ENCODE data around the gene SMARCB1.

Gene SMARCB1

DNA sequence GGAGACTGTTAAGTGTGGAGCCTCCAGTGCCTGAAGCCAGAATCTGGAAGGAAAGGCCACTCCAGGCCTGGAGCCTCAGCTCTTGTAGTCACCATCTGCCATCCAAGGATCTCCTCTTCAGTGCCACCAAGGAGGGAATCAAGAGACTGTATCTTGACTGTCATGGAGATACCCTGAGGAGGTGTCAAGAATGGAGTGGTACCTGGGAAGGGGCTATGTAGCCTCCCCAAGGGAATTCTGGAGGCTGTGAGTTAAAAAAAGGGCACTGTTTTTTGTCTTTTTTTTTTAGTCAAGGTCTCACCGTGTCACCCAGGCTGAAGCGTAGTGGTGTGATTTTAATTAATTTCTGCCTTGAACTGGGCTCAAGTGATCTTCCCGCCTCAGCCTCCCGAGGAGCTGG lies 27.2 kb upstream of the SMARCB1 start:
- Histone ChIP-seq H3K4me3 (ENCODE audit: low read depth in 1 of 2, low read length in 2 of 2) (no peak overlapping the region), H3K36me3 (ENCODE audit: control insufficient read depth in 1 of 2, insufficient read depth in 2 of 2, low read length in 2 of 2) (peaks cover 6 to 9% of the 10 kb centered on the region in 2 donors), H3K27ac (ENCODE audit: low read depth, low read length) (no peak overlapping the region), H3K4me1 (ENCODE audit: control insufficient read depth in 1 of 2, insufficient read depth in 2 of 2, low read length in 2 of 2) (peaks cover 10 to 11% of the 10 kb centered on the region in 2 donors), H3K27me3 (ENCODE audit: control insufficient read depth in 1 of 2, insufficient read depth in 2 of 2, low read length in 2 of 2) (no peaks in the 10 kb centered on the region), H3K9me3 (ENCODE audit: control insufficient read depth in 1 of 2, low read length in 2 of 2) (no peaks in the 10 kb centered on the region), H3K9ac (ENCODE audit: low read depth in 1 of 2, low read length in 2 of 2) (no peak overlapping the region)

DNA sequence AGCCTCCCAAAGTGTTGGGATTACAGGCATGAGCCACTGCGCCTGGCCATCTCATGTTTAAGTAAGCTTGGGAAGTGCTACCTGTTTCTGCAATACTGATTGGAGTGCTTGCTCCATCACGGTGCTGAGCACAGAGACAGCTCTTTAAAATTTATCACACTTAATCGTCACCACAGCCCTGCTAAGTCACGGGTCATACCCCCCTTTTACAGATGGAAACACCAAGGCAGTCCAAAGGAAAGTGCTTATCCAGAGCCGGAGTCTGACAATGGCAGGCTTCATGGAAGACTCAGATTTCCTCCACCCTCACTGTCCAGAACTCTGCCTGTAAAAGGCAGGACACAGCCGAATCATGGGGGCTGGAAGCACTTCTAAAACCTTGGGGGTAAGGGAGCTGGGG lies 26.7 kb upstream of the SMARCB1 start:
- Histone ChIP-seq H3K9ac (ENCODE audit: low read depth in 1 of 2, low read length in 2 of 2) (no peak overlapping the region), H3K27me3 (ENCODE audit: control insufficient read depth in 1 of 2, insufficient read depth in 2 of 2, low read length in 2 of 2) (no peaks in the 10 kb centered on the region), H3K4me3 (ENCODE audit: low read depth in 1 of 2, low read length in 2 of 2) (no peak overlapping the region), H3K9me3 (ENCODE audit: control insufficient read depth in 1 of 2, low read length in 2 of 2) (no peaks in the 10 kb centered on the region), H3K4me1 (ENCODE audit: control insufficient read depth in 1 of 2, insufficient read depth in 2 of 2, low read length in 2 of 2) (peaks cover 10 to 11% of the 10 kb centered on the region in 2 donors), H3K36me3 (ENCODE audit: control insufficient read depth in 1 of 2, insufficient read depth in 2 of 2, low read length in 2 of 2) (peaks cover 9 to 10% of the 10 kb centered on the region in 2 donors), H3K27ac (ENCODE audit: low read depth, low read length) (no peak overlapping the region)

DNA sequence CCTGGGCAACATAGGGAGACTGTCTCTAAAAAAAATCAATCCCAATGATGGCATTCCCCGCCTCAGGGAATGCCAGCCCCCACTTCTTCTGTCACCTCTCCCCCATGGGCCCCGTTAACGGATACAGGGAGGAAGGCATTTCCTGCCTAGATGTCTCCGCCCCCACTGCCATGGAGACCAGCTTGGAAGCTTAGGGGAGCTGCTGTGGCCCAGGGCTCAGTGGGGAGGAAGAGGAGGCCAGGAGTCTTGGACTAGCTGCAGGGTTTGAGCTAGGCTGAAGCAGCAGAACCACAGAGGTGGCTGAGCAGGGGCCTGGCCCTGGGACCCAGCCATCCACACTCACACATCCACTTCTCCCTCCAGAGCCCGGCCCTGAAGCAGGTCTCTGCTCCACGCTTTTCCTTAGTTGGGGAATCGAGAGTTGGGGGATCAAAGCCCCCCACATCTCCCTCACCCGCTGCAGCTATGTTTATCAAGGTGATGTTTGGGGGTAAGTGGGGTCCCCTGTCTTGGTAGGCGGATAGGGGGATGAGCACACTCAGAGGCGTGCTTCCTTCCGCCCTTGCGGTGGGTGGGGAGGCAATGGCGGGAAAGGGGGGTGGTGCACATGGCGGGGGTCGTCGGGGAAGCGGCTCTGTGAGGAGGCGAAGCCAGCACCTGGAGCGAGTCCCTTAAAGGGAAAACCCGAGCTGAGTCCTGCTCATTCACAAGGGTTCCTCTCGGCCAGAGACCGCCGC lies 23.8 kb upstream of the SMARCB1 start, which contains the start of gene C22orf15:
Gene C22orf15 (plus strand): TSS at position 149 of the 737 bp plus-strand sequence. CDS start 317 bp downstream, at position 466.
- H3K9ac ChIP-seq (ENCODE audit: low read depth in 1 of 2, low read length in 2 of 2): no peak within 1 kb of the TSS
- H3K27me3 ChIP-seq (ENCODE audit: control insufficient read depth in 1 of 2, insufficient read depth in 2 of 2, low read length in 2 of 2): no peaks in the 10 kb centered on the region
- peaks cover 9 to 19% of the 10 kb centered on the region in 2 donors for H3K36me3 ChIP-seq (ENCODE audit: control insufficient read depth in 1 of 2, insufficient read depth in 2 of 2, low read length in 2 of 2)
- peaks cover 18 to 25% of the 10 kb centered on the region in 2 donors for H3K4me1 ChIP-seq (ENCODE audit: control insufficient read depth in 1 of 2, insufficient read depth in 2 of 2, low read length in 2 of 2)
- H3K27ac ChIP-seq (ENCODE audit: low read depth, low read length): no peak within 1 kb of the TSS
- no peaks in the 10 kb centered on the region for H3K9me3 ChIP-seq (ENCODE audit: control insufficient read depth in 1 of 2, low read length in 2 of 2)
- peak within 1 kb of the TSS; percentile 19 to 45 for H3K4me3 ChIP-seq (ENCODE audit: low read depth in 1 of 2, low read length in 2 of 2)

DNA sequence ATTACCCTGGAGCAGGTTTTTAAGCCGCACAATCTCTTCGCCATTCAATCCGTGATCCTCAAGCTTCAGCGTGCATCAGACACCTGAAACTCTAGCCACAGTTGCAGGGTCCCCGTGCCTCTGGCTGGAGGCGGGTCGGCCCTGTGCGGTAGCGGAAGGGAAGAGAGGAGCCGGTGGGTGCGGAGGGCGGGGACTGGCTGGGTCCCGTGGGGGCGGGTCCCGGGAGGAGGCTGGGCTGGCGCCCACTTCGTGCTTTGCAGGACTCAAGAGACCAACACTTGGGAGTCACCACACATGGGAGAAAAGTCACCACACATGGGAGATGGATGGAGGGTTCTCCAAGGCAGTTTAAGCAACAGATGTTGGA lies 23.2 kb upstream of the SMARCB1 start:
- H3K4me1 ChIP-seq (ENCODE audit: control insufficient read depth in 1 of 2, insufficient read depth in 2 of 2, low read length in 2 of 2): peaks cover 18 to 28% of the 10 kb centered on the region in 2 donors
- H3K9me3 ChIP-seq (ENCODE audit: control insufficient read depth in 1 of 2, low read length in 2 of 2): no peaks in the 10 kb centered on the region
- no peak overlapping the region for H3K27ac ChIP-seq (ENCODE audit: low read depth, low read length)
- peak overlapping the region; percentile 19 to 45 for H3K4me3 ChIP-seq (ENCODE audit: low read depth in 1 of 2, low read length in 2 of 2)
- H3K9ac ChIP-seq (ENCODE audit: low read depth in 1 of 2, low read length in 2 of 2): no peak overlapping the region
- H3K36me3 ChIP-seq (ENCODE audit: control insufficient read depth in 1 of 2, insufficient read depth in 2 of 2, low read length in 2 of 2): peaks cover 9 to 19% of the 10 kb centered on the region in 2 donors
- no peaks in the 10 kb centered on the region for H3K27me3 ChIP-seq (ENCODE audit: control insufficient read depth in 1 of 2, insufficient read depth in 2 of 2, low read length in 2 of 2)

DNA sequence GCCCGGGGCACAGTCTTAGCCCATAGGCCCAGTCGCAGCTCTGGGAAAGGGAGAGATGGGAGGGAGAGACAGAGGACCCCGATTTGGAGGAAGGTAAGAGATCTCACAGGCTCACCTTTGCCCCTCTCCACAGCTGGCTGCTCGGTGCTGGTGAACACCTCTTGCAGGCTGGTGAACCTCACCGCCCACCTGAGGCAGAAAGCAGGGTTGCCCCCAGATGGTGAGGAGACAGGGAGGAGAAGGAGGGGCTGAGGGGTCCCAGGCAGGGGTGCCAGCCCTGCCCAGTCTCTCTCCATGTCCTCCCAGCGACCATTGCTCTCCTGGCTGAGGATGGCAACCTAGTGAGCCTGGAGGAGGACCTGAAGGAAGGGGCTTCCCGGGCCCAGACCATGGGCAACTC lies 22.8 kb upstream of the SMARCB1 start:
- Histone ChIP-seq H3K36me3 (ENCODE audit: control insufficient read depth in 1 of 2, insufficient read depth in 2 of 2, low read length in 2 of 2) (peaks cover 9 to 19% of the 10 kb centered on the region in 2 donors), H3K4me3 (ENCODE audit: low read depth in 1 of 2, low read length in 2 of 2) (peak overlapping the region in 1 of 2 donors; percentile 19), H3K4me1 (ENCODE audit: control insufficient read depth in 1 of 2, insufficient read depth in 2 of 2, low read length in 2 of 2) (peaks cover 18 to 28% of the 10 kb centered on the region in 2 donors), H3K27ac (ENCODE audit: low read depth, low read length) (no peak overlapping the region), H3K9ac (ENCODE audit: low read depth in 1 of 2, low read length in 2 of 2) (no peak overlapping the region), H3K9me3 (ENCODE audit: control insufficient read depth in 1 of 2, low read length in 2 of 2) (no peaks in the 10 kb centered on the region), H3K27me3 (ENCODE audit: control insufficient read depth in 1 of 2, insufficient read depth in 2 of 2, low read length in 2 of 2) (no peaks in the 10 kb centered on the region)

DNA sequence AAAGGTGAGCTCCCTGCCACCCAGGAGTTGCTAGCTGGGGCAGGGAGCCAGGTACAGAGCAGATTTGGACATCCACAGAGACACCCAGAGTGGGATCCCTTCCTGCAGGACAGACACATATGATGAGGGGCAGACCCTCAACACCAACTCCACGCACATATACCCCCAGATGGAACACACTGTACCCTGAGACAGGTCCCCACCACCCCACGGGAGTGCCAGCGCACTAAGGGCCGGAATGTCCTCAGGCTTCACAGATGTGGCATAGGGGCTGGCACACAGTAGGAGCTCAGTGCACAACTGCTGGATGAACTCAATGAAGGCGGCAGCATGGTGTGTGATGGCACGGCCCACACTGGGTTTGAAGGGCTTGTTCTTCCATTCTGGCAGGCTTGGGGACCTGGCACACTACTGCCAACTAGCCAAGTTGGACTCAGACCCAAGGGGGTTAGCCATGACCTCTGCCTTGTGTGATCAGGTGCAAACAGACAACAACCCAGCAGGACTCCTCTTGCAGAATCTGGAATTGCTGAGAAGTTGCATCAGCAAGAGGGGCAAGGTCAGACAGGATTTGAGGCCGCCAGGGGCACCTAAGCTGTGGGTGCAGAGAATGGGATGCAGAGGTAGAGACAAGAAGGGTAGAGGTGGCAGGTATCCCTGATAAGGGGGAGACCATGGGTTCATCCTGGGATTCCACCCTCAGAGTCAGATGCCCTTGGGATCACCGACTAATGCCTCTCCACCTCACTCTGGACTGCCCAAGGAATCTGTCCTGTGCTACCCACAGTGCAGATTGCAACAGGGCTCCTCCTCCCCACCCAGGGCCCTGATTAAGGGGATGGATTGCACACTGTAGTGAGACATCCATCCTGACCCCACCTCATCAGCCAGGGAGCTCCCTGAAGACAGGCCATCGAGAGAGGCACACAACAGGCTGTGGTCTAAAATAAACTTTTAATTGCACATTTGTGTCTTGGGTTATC lies 21.6 kb upstream of the SMARCB1 start:
- Histone ChIP-seq H3K27me3 (ENCODE audit: control insufficient read depth in 1 of 2, insufficient read depth in 2 of 2, low read length in 2 of 2) (no peaks in the 10 kb centered on the region), H3K9ac (ENCODE audit: low read depth in 1 of 2, low read length in 2 of 2) (no peak overlapping the region), H3K9me3 (ENCODE audit: control insufficient read depth in 1 of 2, low read length in 2 of 2) (no peaks in the 10 kb centered on the region), H3K4me3 (ENCODE audit: low read depth in 1 of 2, low read length in 2 of 2) (no peak overlapping the region), H3K27ac (ENCODE audit: low read depth, low read length) (no peak overlapping the region), H3K36me3 (ENCODE audit: control insufficient read depth in 1 of 2, insufficient read depth in 2 of 2, low read length in 2 of 2) (peaks cover 9 to 19% of the 10 kb centered on the region in 2 donors), H3K4me1 (ENCODE audit: control insufficient read depth in 1 of 2, insufficient read depth in 2 of 2, low read length in 2 of 2) (peaks cover 18 to 28% of the 10 kb centered on the region in 2 donors)

DNA sequence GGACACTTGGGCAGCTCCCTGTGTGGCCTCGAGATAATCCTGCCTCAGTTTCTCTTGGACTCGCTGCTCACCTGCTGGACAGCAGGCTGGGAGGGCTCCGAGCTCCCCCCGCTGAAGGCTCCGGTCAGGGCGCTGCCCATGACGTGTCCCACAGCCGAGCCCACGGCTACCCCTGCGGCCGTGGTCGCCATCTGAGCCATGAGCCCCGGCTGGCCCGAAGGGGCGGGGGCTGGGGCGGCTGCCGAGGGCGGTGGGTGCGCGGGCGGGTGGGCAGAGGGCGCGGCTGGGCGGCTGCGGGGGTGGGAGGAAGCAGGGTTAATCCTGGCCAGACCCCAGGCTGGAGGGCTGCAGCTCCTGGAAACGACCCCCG lies 19.5 kb upstream of the SMARCB1 start:
- Histone ChIP-seq H3K9ac (ENCODE audit: low read depth in 1 of 2, low read length in 2 of 2) (peak overlapping the region; percentile 94), H3K27me3 (ENCODE audit: control insufficient read depth in 1 of 2, insufficient read depth in 2 of 2, low read length in 2 of 2) (no peaks in the 10 kb centered on the region), H3K4me1 (ENCODE audit: control insufficient read depth in 1 of 2, insufficient read depth in 2 of 2, low read length in 2 of 2) (peaks cover 21 to 35% of the 10 kb centered on the region in 2 donors), H3K4me3 (ENCODE audit: low read depth in 1 of 2, low read length in 2 of 2) (peak overlapping the region; percentile 90 to 92), H3K36me3 (ENCODE audit: control insufficient read depth in 1 of 2, insufficient read depth in 2 of 2, low read length in 2 of 2) (peaks cover 9 to 19% of the 10 kb centered on the region in 2 donors), H3K27ac (ENCODE audit: low read depth, low read length) (peak overlapping the region; percentile 89), H3K9me3 (ENCODE audit: control insufficient read depth in 1 of 2, low read length in 2 of 2) (no peaks in the 10 kb centered on the region)

DNA sequence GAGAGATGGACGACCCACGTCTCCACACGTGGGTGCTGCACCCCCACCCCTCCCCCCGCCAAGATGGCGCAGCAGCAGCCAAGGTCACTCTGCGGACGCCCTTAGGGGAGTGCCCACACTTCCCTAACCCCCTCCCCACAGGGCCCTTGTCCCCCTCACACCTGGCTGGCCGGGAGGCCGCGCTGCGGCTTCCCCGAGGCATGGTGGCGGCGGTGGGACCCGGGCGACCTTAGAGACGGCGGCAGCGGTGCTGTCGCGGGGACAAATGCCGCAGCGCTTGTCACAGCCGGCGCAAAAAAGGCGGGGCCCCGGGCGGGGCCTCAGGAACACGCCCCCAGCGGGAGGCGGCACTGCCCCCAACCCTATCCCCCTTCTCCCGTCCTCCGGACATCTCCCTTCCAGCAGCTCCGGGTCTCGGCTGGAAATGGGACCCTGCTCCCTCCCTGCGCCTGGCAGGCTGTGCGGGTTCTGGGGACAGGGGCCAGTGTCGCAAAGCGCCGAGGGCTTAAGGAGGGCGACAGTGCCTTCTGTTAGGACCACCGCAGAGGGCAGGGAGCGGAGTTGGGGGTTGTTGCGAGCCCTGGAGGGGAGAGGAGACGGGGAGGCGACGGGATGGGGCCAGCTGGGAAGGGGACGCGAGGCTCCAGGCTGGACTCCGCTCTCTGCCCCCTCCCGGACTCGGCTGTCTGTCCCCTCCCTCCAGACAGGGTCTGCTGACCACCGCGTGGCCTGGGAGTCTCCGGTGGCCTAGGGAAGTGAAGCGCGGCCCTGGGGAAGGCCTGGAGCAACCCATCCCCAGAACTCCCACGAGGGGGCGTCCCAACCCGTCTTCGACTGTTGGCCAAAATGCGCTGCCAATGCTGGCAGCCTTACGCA lies 18.9 kb upstream of the SMARCB1 start, which contains the start of gene CHCHD10:
Gene CHCHD10 (minus strand): TSS at position 300 of the 876 bp plus-strand sequence. CDS start 98 bp downstream, at position 202.
- H3K4me3 ChIP-seq (ENCODE audit: low read depth in 1 of 2, low read length in 2 of 2): peak within 1 kb of the TSS; percentile 90 to 92
- peaks cover 20 to 35% of the 10 kb centered on the region in 2 donors for H3K4me1 ChIP-seq (ENCODE audit: control insufficient read depth in 1 of 2, insufficient read depth in 2 of 2, low read length in 2 of 2)
- peak within 1 kb of the TSS; percentile 89 for H3K27ac ChIP-seq (ENCODE audit: low read depth, low read length)
- H3K36me3 ChIP-seq (ENCODE audit: control insufficient read depth in 1 of 2, insufficient read depth in 2 of 2, low read length in 2 of 2): peaks cover 9 to 19% of the 10 kb centered on the region in 2 donors
- H3K9ac ChIP-seq (ENCODE audit: low read depth in 1 of 2, low read length in 2 of 2): peak within 1 kb of the TSS; percentile 94
- H3K9me3 ChIP-seq (ENCODE audit: control insufficient read depth in 1 of 2, low read length in 2 of 2): no peaks in the 10 kb centered on the region
- H3K27me3 ChIP-seq (ENCODE audit: control insufficient read depth in 1 of 2, insufficient read depth in 2 of 2, low read length in 2 of 2): no peaks in the 10 kb centered on the region

DNA sequence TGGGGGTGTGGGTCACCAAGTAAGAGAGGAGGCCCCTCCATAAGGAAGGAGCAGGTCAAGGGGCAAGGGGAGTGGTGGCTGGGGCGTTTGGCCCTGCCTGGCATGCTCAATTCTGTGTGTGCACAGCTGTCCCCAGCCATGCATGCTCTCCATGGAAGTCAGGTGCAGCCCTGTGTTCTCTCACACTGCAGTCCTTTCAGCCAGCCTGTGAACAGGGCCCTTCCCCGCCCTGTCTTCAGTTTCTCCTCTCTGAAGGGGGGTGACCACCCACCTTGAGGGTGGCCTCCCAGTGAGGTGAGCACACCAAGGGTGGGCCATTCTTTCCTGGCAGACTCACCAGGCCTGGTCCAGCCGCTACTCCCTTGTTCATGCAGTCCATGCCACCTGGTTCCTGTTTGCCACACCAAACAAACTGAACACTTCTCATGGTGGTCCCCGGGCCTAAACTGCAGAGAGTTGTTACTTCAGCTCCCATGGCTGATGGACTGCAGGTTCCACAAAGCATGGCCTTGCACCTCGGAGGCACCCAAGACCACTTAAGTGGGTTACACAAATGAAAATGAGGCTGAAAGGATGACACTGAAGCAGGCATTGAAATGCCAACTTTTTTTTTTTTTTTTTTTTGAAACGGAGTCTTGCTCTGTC lies 17.3 kb upstream of the SMARCB1 start:
- H3K27me3 ChIP-seq (ENCODE audit: control insufficient read depth in 1 of 2, insufficient read depth in 2 of 2, low read length in 2 of 2): no peaks in the 10 kb centered on the region
- no peak overlapping the region for H3K4me3 ChIP-seq (ENCODE audit: low read depth in 1 of 2, low read length in 2 of 2)
- H3K9ac ChIP-seq (ENCODE audit: low read depth in 1 of 2, low read length in 2 of 2): no peak overlapping the region
- peaks cover 12 to 33% of the 10 kb centered on the region in 2 donors for H3K4me1 ChIP-seq (ENCODE audit: control insufficient read depth in 1 of 2, insufficient read depth in 2 of 2, low read length in 2 of 2)
- H3K9me3 ChIP-seq (ENCODE audit: control insufficient read depth in 1 of 2, low read length in 2 of 2): no peaks in the 10 kb centered on the region
- peaks cover 0 to 14% of the 10 kb centered on the region in 2 donors for H3K36me3 ChIP-seq (ENCODE audit: control insufficient read depth in 1 of 2, insufficient read depth in 2 of 2, low read length in 2 of 2)
- no peak overlapping the region for H3K27ac ChIP-seq (ENCODE audit: low read depth, low read length)
